Peyer's patch (tissue), 4 donors: Measurements from ENCODE around the gene ADGRG1.

ENCODE experiments used
- POLR2A ChIP-seq, 2 donors: fragments of 450-650 bp; IDR thresholded peaks; one replicate each; pipeline ENCODE4 v1.5.1; 2017; ENCODE audit warnings: antibody characterized with exemption in 2 of 2, mild to moderate bottlenecking in 2 of 2, moderate library complexity in 2 of 2
- TF ChIP-seq, protein P1 (sequence below), 6 experiments: fragments of 450-650 bp in 4 of 6; fragments of 200-600 bp in 2 of 6; sonication (generic) in 1 of 6; IDR thresholded peaks; one replicate each; pipeline ENCODE4 v1.5.1; 2017 to 2019; ENCODE audit warnings: antibody characterized with exemption in 6 of 6, mild to moderate bottlenecking in 3 of 6, moderate library complexity in 1 of 6

DNA sequence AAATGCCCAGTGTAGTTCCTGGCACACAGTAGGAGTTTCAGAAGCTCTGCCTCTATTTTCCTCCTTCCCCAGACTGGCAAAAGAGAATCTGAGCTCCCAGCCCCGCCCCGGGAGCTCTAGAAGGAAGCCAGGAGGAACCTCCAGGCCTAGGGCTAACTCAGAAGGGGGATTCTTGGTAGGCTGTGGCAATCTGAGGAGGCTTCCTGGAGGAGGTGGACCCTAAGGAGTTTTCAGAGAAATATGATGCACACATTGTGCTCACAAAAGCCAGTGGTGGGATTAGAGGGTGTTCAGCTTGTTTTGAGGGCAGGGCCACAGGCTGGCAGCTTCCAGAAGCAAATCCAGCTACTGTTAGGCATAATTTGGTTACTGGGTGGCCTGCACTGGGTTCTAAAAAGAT is 10.0 kb downstream of the ADGRG1 start:
- TF ChIP-seq, protein P1, sequence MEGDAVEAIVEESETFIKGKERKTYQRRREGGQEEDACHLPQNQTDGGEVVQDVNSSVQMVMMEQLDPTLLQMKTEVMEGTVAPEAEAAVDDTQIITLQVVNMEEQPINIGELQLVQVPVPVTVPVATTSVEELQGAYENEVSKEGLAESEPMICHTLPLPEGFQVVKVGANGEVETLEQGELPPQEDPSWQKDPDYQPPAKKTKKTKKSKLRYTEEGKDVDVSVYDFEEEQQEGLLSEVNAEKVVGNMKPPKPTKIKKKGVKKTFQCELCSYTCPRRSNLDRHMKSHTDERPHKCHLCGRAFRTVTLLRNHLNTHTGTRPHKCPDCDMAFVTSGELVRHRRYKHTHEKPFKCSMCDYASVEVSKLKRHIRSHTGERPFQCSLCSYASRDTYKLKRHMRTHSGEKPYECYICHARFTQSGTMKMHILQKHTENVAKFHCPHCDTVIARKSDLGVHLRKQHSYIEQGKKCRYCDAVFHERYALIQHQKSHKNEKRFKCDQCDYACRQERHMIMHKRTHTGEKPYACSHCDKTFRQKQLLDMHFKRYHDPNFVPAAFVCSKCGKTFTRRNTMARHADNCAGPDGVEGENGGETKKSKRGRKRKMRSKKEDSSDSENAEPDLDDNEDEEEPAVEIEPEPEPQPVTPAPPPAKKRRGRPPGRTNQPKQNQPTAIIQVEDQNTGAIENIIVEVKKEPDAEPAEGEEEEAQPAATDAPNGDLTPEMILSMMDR (IDR thresholded peaks at IDR 0.05) = no peak
- TF ChIP-seq POLR2A (IDR thresholded peaks at IDR 0.05) = no peak
